Hepatocyte (in vitro differentiated cells): ENCODE results near the gene RIN3. TPM values are rescaled to one million over a fixed set of nuclear protein-coding genes. Genes with fewer than 3 reads are reported as not detected.
"Not testable (repeated sequence)": the region's sequence is repeated elsewhere in the genome, so short reads cannot be mapped to it uniquely, and the experiment has no call there.

Source experiments
- DNase-seq: peaks from one replicate; pipeline ENCODE4 v3.0.0-alpha.2; 2016; ENCODE audit warnings: low spot score
- H2AFZ ChIP-seq: fragments of 200-600 bp; sonication (generic); 2 replicates; pipeline ENCODE4 v1.6.0; 2016; ENCODE audit warnings: antibody characterized with exemption, mild to moderate bottlenecking
- H3K27ac ChIP-seq: fragments of 200-600 bp; sonication (generic); 2 replicates; pipeline ENCODE4 v1.5.1; 2016; ENCODE audit warnings: mild to moderate bottlenecking
- H3K27me3 ChIP-seq: fragments of 200-600 bp; sonication (generic); 2 replicates; pipeline ENCODE4 v1.6.1; 2016
- H3K36me3 ChIP-seq: fragments of 200-600 bp; sonication (generic); replicated peaks from 2 replicates; pipeline ENCODE4 v1.5.1; 2016; ENCODE audit warnings: low read depth; ENCODE audit not compliant: insufficient read depth
- H3K4me1 ChIP-seq: fragments of 200-600 bp; sonication (generic); 2 replicates; pipeline ENCODE4 v1.5.1; 2016; ENCODE audit warnings: mild to moderate bottlenecking, moderate library complexity; ENCODE audit not compliant: insufficient read depth
- H3K4me2 ChIP-seq: fragments of 200-600 bp; sonication (generic); 2 replicates; pipeline ENCODE4 v1.6.0; 2016
- H3K4me3 ChIP-seq: fragments of 200-600 bp; sonication (generic); 2 replicates; pipeline ENCODE4 v1.5.1; 2016; ENCODE audit warnings: mild to moderate bottlenecking
- H3K79me2 ChIP-seq: fragments of 200-600 bp; sonication (generic); 2 replicates; pipeline ENCODE4 v1.6.0; 2017; ENCODE audit warnings: mild to moderate bottlenecking
- H3K9me2 ChIP-seq: fragments of 200-600 bp; sonication (generic); replicated peaks from 2 replicates; pipeline ENCODE4 v1.6.0; 2017; ENCODE audit warnings: mild to moderate bottlenecking; ENCODE audit not compliant: insufficient read depth
- H3K9me3 ChIP-seq: fragments of 200-600 bp; sonication (generic); 2 replicates; pipeline ENCODE4 v1.5.1; 2016; ENCODE audit warnings: low read depth, mild to moderate bottlenecking
- H4K20me1 ChIP-seq: fragments of 200-600 bp; sonication (generic); 2 replicates; pipeline ENCODE4 v1.6.0; 2016; ENCODE audit warnings: mild to moderate bottlenecking; ENCODE audit not compliant: insufficient read depth, poor library complexity, severe bottlenecking
- CTCF ChIP-seq: fragments of 200-600 bp; sonication (generic); IDR thresholded peaks from 2 replicates; pipeline ENCODE4 v1.5.1; 2016; ENCODE audit warnings: antibody characterized with exemption, mild to moderate bottlenecking; ENCODE audit not compliant: poor library complexity
- EZH2 ChIP-seq: fragments of 200-600 bp; sonication (generic); IDR thresholded peaks from 2 replicates; pipeline ENCODE4 v1.6.1; 2016; ENCODE audit warnings: antibody characterized with exemption, mild to moderate bottlenecking, borderline replicate concordance
- EZH2phosphoT487 ChIP-seq: fragments of 200-600 bp; sonication (generic); IDR thresholded peaks from one replicate; pipeline ENCODE4 v1.6.1; 2018; ENCODE audit warnings: antibody characterized with exemption, mild to moderate bottlenecking, low read depth, moderate library complexity; ENCODE audit not compliant: unreplicated experiment, severe bottlenecking
- WGBS: methylation state at CpG from one replicate; pipeline ENCODE4 v1.1.6; 2016; ENCODE audit warnings: low lambda C conversion rate; ENCODE audit errors: missing lambda C conversion rate; 5-methylcytosine and 5-hydroxymethylcytosine counted together
- polyA plus RNA-seq: library from polyadenylated mRNA; unstranded; fragments of >200 nt; fragmentation: Nextera tagmentation; extraction: Ambion mirVana; gene quantifications from 2 replicates; pipeline ENCODE4 v1.2.1, GENCODE V29; 2016
- total RNA-seq: library from RNA; depleted of rRNA; stranded (reverse); fragments of >200 nt; gene quantifications from 2 replicates; pipeline ENCODE4 v1.2.3, GENCODE V29; 2014

RIN3 gene
- total and polyA plus RNA-seq, 2 experiments from 2014 or later = 4.2 to 11.8 TPM

GRCh38 chr14:92637864-92638263 is 124.3 kb downstream of the RIN3 start:
- Histone ChIP-seq H3K79me2 (no peaks in the 10 kb centered on the region), H3K9me2 (no peaks in the 10 kb centered on the region), H3K27ac (no peak overlapping the region), H3K4me3 (no peak overlapping the region), H2AFZ (no peak overlapping the region), H3K27me3 (no peaks in the 10 kb centered on the region), H3K4me2 (no peak overlapping the region), H3K9me3 (no peaks in the 10 kb centered on the region), H4K20me1 (no peaks in the 10 kb centered on the region), H3K4me1 (no peaks in the 10 kb centered on the region), H3K36me3 (no peaks in the 10 kb centered on the region)
- TF ChIP-seq EZH2phosphoT487 (no peak), EZH2 (no peak), CTCF (no peak)
- WGBS = 93% methylated on average over 5 of the region's 5 CpGs
- no peak for DNase-seq

- Histone ChIP-seq H2AFZ (no peak overlapping the region), H3K36me3 (no peaks in the 10 kb centered on the region), H3K4me1 (no peaks in the 10 kb centered on the region), H3K27ac (no peak overlapping the region), H3K9me3 (no peaks in the 10 kb centered on the region), H3K79me2 (no peaks in the 10 kb centered on the region), H3K4me3 (no peak overlapping the region), H3K9me2 (no peaks in the 10 kb centered on the region), H3K27me3 (no peaks in the 10 kb centered on the region), H3K4me2 (no peak overlapping the region), H4K20me1 (no peaks in the 10 kb centered on the region)
- no peak for TF ChIP-seq EZH2phosphoT487
- no peak for TF ChIP-seq EZH2
- no peak for TF ChIP-seq CTCF
- WGBS = 91% methylated on average over 9 of the region's 9 CpGs
- no peak for DNase-seq
Measured at GRCh38 chr14:92638266-92638665, 124.7 kb downstream of the RIN3 start.

GRCh38 chr14:92638904-92639303 is 125.3 kb downstream of the RIN3 start:
- no peaks in the 10 kb centered on the region for H3K27me3 ChIP-seq
- no peaks in the 10 kb centered on the region for H3K9me3 ChIP-seq
- H4K20me1 ChIP-seq = no peaks in the 10 kb centered on the region
- DNase-seq = no peak
- TF ChIP-seq EZH2phosphoT487 = no peak
- TF ChIP-seq CTCF = no peak
- no peak for TF ChIP-seq EZH2
- no peak overlapping the region for H3K4me2 ChIP-seq
- no peaks in the 10 kb centered on the region for H3K4me1 ChIP-seq
- H3K79me2 ChIP-seq = no peaks in the 10 kb centered on the region
- 80% methylated on average over 7 of the region's 7 CpGs for WGBS
- no peaks in the 10 kb centered on the region for H3K36me3 ChIP-seq
- no peak overlapping the region for H2AFZ ChIP-seq
- no peak overlapping the region for H3K27ac ChIP-seq
- no peaks in the 10 kb centered on the region for H3K9me2 ChIP-seq
- H3K4me3 ChIP-seq = no peak overlapping the region

- not testable (repeated sequence) for H3K4me2 ChIP-seq, H3K4me3 ChIP-seq, H3K9me2 ChIP-seq, H3K79me2 ChIP-seq, H3K27me3 ChIP-seq, H3K27ac ChIP-seq, H3K4me1 ChIP-seq, H4K20me1 ChIP-seq, H3K36me3 ChIP-seq, H3K9me3 ChIP-seq, DNase-seq, H2AFZ ChIP-seq
- WGBS = 94% methylated on average over 11 of the region's 23 CpGs
Measured at GRCh38 chr14:92639472-92640117, 126.0 kb downstream of the RIN3 start.
